ENCODE data around the gene BTBD17.

GRCh38 chr17:74390680-74391653 is 29.3 kb upstream of the BTBD17 start:
- TF ChIP-seq CTCF (IDR thresholded peaks at IDR 0.05) (no peak), EP300 (IDR thresholded peaks at IDR 0.05) (no peak), POLR2A (IDR thresholded peaks at IDR 0.05) (no peak), POLR2AphosphoS5 (IDR thresholded peaks at IDR 0.05) (no peak)
